Measurements from ENCODE around the gene ZFAND3.

DNA sequence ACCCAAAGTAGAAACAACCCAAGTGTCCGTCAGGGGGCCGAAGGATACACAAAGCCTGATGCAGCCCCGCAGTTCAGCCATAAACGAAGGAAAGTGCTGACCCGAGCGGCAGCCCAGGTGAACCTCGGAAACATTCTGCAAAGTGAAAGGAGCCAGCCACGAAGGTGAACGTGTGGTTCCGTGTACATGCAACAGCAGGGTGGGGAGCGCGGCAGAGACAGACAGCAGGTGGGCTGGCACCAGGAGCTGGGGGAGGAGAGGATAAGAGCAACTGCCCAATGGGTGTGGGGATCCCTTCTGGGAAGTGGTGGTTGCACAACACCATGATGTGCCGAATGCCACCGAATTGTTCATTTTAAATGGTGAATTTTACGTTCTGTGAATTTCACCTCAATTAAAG, 341.8 kb downstream of the ZFAND3 start:
- TF ChIP-seq GATA2 (IDR thresholded peaks at IDR 0.05; ENCODE audit: low read depth, low read length) (no peak), GATA3 (IDR thresholded peaks at IDR 0.05; ENCODE audit: low read depth, low read length) (no peak)
